ENCODE results near the gene ECT2.

Gene ECT2

GRCh38 chr3:172808969-172809546 lies 58.5 kb downstream of the ECT2 start:
- no peak for DNase-seq
- Mint-ChIP-seq H3K27ac (no peak overlapping the region), H3K4me3 (no peak overlapping the region), H3K9me3 (no peaks in the 10 kb centered on the region), H3K27me3 (ENCODE audit: low read depth, poor library complexity) (no peaks in the 10 kb centered on the region), H3K36me3 (ENCODE audit: low read depth) (peaks cover 26% of the 10 kb centered on the region), H3K4me1 (no peaks in the 10 kb centered on the region)
- TF ChIP-seq CTCF (IDR thresholded peaks at IDR 0.05) = peak; percentile 45

GRCh38 chr3:172811099-172811498 lies 60.6 kb downstream of the ECT2 start:
- Mint-ChIP-seq H3K4me3 (no peak overlapping the region), H3K27ac (no peak overlapping the region), H3K9me3 (no peaks in the 10 kb centered on the region), H3K36me3 (ENCODE audit: low read depth) (peaks cover 18% of the 10 kb centered on the region), H3K4me1 (no peaks in the 10 kb centered on the region), H3K27me3 (ENCODE audit: low read depth, poor library complexity) (no peaks in the 10 kb centered on the region)
- DNase-seq = no peak
- TF ChIP-seq CTCF (IDR thresholded peaks at IDR 0.05) = no peak

- Mint-ChIP-seq H3K9me3 (no peaks in the 10 kb centered on the region), H3K4me3 (no peak overlapping the region), H3K36me3 (ENCODE audit: low read depth) (peaks cover 8% of the 10 kb centered on the region), H3K27ac (no peak overlapping the region), H3K27me3 (ENCODE audit: low read depth, poor library complexity) (no peaks in the 10 kb centered on the region), H3K4me1 (no peaks in the 10 kb centered on the region)
- DNase-seq = no peak
- no peak for TF ChIP-seq CTCF (IDR thresholded peaks at IDR 0.05)
These were observed 62.9 kb downstream of the ECT2 start for GRCh38 chr3:172813462-172813861.

GRCh38 chr3:172814738-172815137 lies 64.2 kb downstream of the ECT2 start:
- H3K4me3 Mint-ChIP-seq = no peak overlapping the region
- peak overlapping the region; percentile 58 for H3K27ac Mint-ChIP-seq
- no peak for TF ChIP-seq CTCF (IDR thresholded peaks at IDR 0.05)
- no peaks in the 10 kb centered on the region for H3K27me3 Mint-ChIP-seq (ENCODE audit: low read depth, poor library complexity)
- H3K36me3 Mint-ChIP-seq (ENCODE audit: low read depth) = peaks cover 3% of the 10 kb centered on the region
- no peak for DNase-seq
- H3K4me1 Mint-ChIP-seq = no peaks in the 10 kb centered on the region
- H3K9me3 Mint-ChIP-seq = no peaks in the 10 kb centered on the region

GRCh38 chr3:172815857-172816256 lies 65.3 kb downstream of the ECT2 start:
- Mint-ChIP-seq H3K27ac (no peak overlapping the region), H3K9me3 (no peaks in the 10 kb centered on the region), H3K27me3 (ENCODE audit: low read depth, poor library complexity) (no peaks in the 10 kb centered on the region), H3K4me1 (no peaks in the 10 kb centered on the region), H3K4me3 (no peak overlapping the region), H3K36me3 (ENCODE audit: low read depth) (peaks cover 14% of the 10 kb centered on the region)
- TF ChIP-seq CTCF (IDR thresholded peaks at IDR 0.05) = no peak
- DNase-seq = no peak

GRCh38 chr3:172816281-172816680 lies 65.8 kb downstream of the ECT2 start:
- H3K36me3 Mint-ChIP-seq (ENCODE audit: low read depth) = peaks cover 16% of the 10 kb centered on the region
- no peak overlapping the region for H3K4me3 Mint-ChIP-seq
- no peak overlapping the region for H3K27ac Mint-ChIP-seq
- H3K27me3 Mint-ChIP-seq (ENCODE audit: low read depth, poor library complexity) = no peaks in the 10 kb centered on the region
- no peaks in the 10 kb centered on the region for H3K9me3 Mint-ChIP-seq
- DNase-seq = no peak
- H3K4me1 Mint-ChIP-seq = no peaks in the 10 kb centered on the region
- no peak for TF ChIP-seq CTCF (IDR thresholded peaks at IDR 0.05)
